Hippocampal formation (tissue), 2 donors: ENCODE results near the gene PRCP.
"Not testable (repeated sequence)": the region's sequence is repeated elsewhere in the genome, so short reads cannot be mapped to it uniquely, and the experiment has no call there.

Experiments
- DNase-seq, 2 donors: peaks; one replicate each; lab custom pipeline; 2025; lab: John Stamatoyannopoulos, UW

The PRCP gene

DNA sequence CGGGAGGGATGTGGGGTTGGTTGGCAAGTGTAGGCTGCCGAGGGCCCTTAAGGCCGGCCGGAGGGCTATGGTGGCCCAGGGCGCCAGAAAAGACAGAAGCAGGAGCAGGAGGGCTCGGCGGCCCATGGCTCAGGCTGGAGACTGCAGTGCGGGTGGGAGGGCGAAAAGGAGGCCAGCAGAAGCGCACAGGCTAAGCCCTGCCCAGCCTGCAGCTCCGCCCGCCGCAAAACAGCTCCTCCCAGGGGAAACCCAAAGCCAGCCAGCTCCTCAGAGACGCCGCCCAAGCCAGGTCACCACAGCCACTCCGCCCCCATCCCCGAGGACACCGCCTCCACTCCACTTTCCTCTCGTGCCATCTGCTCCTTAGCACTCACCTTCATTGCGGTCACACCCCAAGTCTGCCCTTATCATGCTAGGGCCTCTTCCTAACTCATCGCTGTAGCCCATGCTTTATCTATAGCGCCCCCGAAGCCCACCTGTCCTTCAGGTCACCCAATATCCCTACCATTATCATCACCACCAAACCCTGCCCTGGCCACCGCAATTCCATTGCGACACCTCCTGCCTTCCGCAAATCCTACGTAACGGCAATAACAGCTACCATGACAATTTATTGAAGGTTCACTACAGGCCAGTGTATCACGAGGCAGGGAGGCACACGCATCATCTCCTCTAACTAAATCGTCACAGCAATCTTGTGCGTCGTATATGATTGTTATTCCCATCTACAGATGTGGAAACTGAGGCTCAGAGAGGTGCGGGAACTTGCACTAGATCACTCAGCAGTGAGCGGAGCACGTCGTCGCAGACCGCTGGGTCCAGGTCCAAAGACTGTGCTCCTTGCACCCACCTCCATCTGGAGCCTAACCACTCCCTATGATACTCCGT, at the start of gene PRCP:
Gene PRCP (minus strand): TSS at position 154 of the 888 bp plus-strand sequence. CDS start 28 bp downstream, at position 126.
- DNase-seq, result peak; percentile 78 to 89

- DNase-seq, result no peak
Observed at GRCh38 chr11:82949352-82949751, 49.1 kb upstream of the PRCP start.

- DNase-seq, result no peak
Observed at GRCh38 chr11:82945682-82946081, 45.5 kb upstream of the PRCP start.

DNA sequence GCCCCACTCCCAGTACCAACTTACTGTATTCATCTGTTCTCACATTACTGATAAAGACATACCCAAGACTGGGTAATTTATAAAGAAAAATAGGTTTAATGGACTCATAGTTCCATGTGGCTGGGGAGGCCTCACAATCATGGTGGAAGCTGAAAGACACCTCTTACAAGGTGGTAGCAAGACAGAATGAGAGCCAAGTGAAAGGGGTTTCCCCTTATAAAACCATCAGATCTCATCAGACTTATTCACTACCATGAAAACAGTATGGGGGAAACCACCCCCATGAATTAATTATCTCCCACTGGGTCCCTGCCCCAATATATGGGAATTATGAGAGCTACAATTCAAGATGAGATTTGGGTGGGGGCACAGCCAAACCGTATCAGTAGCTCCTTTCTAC, 44.8 kb upstream of the PRCP start:
- not testable (repeated sequence) for DNase-seq

DNA sequence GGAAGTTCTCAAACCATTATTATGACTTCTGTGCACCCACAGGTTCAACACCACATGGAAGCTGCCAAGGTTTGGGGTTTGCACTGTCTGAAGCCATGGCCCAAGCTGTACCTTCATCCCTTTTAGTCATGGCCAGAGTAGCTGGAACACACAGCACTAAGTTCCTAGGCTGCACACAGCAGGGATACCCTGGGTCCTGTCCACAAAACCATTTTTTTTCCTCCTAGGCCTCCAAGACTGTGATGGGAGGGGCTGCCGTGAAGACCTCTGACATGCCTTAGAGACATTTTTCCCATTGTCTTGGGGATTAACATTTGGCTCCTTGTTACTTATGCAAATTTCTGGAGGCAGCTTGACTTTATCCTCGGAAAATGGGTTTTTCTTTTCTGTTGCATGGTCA, 44.0 kb upstream of the PRCP start:
- no peak for DNase-seq

GRCh38 chr11:82943430-82943829, 43.2 kb upstream of the PRCP start:
- not testable (repeated sequence) for DNase-seq

- no peak for DNase-seq
Observed at GRCh38 chr11:82942376-82942775, 42.1 kb upstream of the PRCP start.

DNA sequence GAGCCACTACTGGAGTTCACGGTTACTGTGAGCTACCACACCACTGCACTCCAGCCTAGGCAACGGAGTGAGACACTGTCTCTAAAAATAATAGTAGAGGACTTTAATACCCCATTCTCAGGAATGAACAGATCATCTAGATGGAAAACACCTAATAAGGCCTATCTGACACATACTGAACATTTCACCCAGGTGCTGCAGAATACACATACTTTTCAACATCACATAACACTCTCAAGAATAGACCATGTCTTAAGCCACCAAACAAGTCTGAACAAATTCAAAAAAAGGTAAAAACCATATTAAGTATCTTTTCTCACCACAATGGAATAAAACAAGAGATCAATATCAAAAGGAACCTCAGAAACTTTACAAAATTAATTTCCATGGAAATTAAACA, 39.2 kb upstream of the PRCP start:
- DNase-seq, result no peak

DNA sequence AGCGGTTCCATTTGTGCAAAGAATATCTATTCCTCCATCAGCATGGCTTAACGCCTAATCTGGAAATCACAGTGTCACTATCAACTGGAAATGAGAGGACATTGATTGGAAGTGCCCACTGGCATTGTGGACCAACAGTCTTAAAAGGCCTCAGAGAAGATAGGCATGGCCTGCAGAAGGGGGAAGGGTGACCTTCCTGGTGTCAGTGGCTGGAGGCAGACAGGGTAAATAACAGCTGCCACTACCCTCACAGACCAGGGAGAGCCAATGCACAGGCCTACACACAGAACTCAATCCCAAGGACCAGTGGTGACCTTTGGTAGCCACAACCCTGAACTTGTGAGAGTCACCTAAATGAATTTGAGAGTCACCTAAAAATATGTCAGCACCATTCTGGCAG, 37.3 kb upstream of the PRCP start:
- no peak for DNase-seq

DNA sequence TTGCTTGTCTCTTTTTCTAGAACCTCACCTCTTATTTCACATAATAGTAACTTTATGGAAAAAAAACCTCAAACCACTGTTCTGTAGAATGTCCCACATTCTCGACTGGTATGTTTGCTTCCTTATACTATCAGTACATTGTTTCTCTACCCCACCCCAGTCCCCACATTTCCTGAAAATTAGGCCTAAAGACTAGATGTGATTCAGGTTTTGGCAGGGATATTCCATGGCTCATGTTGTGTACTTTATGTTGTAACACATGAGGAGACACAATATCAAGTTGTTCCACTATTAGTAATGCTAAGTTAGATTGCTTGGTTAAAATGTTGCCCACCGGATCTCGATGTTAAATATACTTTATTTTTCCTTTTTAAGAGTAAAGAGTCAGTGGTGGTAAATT, 36.0 kb upstream of the PRCP start:
- no peak for DNase-seq

DNA sequence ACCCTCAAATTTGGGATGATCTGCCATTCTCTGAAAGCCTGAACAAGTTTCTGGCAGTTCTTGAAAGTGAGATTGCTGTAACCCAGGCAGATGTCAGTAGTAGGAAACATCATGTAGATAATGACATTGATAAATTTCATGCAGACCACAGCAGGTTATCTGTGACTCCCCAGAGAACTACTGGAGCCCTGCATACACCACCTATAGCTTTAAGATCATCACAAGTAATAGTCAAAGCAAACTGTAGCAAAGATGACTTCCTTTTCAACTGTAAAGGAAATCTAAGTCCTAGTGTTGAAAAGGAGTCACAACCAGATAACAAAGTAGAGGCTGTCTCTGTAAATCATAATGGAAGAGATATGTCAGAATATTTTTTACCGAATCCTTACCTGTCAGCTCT, 32.3 kb upstream of the PRCP start:
- DNase-seq, result no peak

GRCh38 chr11:82930734-82931133, 30.5 kb upstream of the PRCP start:
- no peak for DNase-seq

DNA sequence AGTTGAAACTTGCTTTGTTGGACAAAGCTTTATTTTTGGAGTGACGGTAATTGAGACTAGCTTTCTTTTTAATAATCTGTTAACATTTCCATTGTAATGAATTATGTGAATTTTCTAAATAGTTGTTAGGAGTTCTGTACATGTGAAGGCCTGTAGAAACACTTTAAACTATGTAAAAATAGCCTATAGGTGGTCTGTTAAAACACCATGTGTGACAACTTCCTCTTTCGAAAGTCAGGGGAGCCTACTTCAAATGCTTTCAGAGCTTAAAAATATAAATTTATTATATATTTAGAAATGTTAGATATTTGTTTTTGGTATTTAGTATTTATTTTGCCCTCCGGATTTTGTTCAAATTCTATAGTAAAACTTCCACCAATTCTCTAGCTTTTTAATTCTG, 30.0 kb upstream of the PRCP start:
- no peak for DNase-seq

- no peak for DNase-seq
Observed at GRCh38 chr11:82929121-82929520, 28.9 kb upstream of the PRCP start.

- peak in 1 of 2 donors; percentile 18 for DNase-seq
Observed at GRCh38 chr11:82927264-82927880, 27.1 kb upstream of the PRCP start.

DNA sequence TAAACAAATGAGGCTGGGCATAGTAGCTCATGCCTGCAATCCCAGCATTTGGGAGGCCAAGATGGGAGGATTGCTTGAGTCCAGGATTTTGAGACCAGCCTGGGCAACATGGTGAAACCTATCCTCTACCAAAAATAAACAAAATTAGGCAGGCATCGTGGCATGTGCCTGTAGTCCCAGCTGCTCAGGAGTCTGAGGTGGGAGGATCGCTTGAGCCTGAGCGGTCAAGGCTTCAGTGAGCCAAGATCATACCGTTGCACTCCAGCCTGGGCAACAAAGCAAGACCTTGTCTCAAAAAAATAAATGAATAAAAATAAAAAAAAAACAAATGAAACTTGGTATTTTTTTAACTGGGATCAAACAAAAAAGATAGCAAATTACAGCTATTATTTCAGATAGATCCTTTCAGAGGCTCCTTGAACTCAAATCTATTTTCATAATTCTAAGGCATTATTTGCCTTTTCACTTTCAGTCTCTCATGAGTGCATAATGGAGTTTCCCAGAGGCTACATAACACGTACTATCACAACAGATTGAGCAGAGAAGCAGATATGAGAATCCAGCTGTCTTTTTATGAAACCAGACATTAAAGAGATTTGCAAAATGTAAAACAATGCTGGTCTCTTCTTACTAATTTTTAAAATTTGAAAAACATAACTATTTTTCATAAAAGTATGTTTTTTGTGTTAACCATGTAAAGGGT, 24.4 kb upstream of the PRCP start:
- DNase-seq, result no peak

- not testable (repeated sequence) for DNase-seq
Observed at GRCh38 chr11:82922396-82923173, 22.4 kb upstream of the PRCP start.

GRCh38 chr11:82920227-82920626, 20.0 kb upstream of the PRCP start:
- not testable (repeated sequence) for DNase-seq

GRCh38 chr11:82919786-82920185, 19.6 kb upstream of the PRCP start:
- DNase-seq, result not testable (repeated sequence)

- DNase-seq, result no peak
Observed at GRCh38 chr11:82909015-82909640, 8.9 kb upstream of the PRCP start.

DNA sequence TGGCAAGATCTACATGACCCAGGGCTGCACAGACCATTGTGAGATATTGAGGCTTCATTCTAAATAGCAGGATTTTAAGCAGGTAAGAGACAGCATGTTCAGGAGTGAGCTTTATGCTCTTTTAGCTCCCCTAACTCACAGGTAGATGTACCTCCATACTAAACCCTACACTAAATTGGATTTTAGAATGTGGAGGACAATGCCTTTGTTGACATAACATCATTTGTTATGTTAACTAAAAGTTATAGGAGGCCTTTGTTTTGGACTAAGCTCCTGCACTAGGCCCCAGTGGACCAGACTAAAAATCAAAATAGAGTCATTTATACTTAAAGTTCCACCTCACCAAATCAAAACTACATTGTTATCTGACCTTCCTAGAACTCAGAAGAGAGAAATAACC, 8.1 kb upstream of the PRCP start:
- DNase-seq, result no peak
